ENCODE measurements around the gene GPER1. TPM values are rescaled to one million over a fixed set of nuclear protein-coding genes. Genes with fewer than 3 reads are reported as not detected.
A peak's percentile ranks its signal among the peaks of the same experiment; 100 is the strongest.

The GPER1 gene
- total RNA-seq, 1 donor from 2014 or later = 2.5 TPM

DNA sequence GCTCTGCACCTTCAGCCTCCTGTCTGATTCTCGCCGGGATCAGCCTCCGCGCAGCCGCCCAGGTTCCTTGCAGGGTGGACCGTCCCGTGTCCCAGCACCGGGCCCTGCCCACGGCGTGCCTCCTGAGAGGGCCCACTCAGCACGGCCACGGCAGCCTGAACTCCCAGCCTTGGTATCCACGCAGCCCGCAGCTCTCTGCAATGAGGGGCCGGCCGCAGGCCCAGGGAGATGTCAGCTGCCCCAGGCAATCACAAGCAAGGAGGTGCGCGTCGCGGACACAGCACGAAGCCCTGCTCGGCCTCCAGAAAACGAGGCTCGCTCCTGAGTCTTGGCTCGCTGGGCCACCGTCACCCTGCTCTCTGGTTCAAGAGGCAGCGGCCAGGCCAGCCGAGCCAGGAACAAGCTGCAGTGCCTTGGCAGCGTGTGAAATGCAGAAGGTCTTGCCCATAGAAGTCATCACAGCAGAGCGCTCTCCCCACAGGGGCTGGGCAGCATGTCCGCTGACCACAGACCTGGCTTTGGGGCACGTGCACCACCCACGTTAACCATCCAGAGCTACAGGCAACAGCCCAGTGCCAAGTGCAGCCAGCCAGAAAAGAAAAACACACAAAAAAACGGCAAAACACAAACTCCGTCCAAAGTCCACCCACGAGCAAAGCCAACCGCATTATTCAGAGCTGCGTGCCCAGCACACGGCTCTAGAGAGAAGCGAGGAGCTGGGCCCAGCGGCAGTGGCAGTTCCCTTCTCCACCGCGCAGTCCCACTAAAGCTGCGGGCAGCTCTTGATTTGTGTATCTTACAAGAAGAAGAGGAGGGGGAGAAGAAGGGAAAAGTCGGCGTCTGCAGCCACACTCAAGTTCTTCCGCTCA is 13.9 kb downstream of the GPER1 start:
- DNase-seq (ENCODE audit: extremely low spot score, unreplicated experiment) = no peak

DNA sequence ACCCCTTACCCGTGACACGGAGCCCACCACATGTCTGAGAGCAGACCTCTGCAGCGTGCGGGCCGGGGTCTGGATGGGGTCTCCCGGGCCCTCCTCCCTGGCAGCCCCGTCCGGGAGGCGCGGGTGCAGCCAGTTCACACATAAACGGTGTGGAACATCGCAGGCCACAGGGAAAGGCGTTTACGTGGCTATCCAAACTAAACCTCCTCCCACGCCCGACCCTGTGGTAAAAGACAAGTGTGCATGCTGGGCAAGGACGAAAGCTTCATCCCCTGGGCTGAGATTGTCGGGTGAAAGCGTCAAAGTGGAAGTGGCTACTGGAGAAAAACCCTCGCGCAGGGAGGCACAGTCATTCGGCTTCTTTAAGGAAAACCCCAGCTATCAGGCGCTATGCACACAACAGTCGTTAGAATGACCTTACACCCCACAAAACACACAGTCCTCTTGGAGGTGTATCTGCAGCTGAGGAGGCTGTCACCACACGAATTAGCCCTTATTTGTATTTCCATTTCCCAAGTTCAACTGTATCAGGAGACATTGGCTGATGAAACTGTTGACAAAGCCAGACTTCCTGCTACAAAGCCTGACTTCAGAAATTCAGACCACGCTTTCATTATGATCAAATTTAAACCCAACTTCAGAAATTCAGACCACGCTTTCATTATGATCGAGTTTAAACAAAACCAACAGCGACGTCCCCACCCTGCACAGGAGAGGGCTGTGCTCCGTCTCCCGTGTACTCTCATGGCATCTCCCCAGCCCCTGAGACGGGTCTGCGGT is 15.3 kb downstream of the GPER1 start:
- Mint-ChIP-seq H3K27ac (ENCODE audit: unreplicated experiment) (no peak overlapping the region), H3K36me3 (ENCODE audit: unreplicated experiment) (peaks cover 4% of the 10 kb centered on the region), H3K4me3 (ENCODE audit: unreplicated experiment) (no peak overlapping the region), H3K27me3 (ENCODE audit: unreplicated experiment) (no peaks in the 10 kb centered on the region), H3K4me1 (ENCODE audit: unreplicated experiment) (peaks cover 39% of the 10 kb centered on the region), H3K9me3 (ENCODE audit: unreplicated experiment) (no peaks in the 10 kb centered on the region)
- DNase-seq (ENCODE audit: extremely low spot score, unreplicated experiment) = no peak
- TF ChIP-seq, protein P1, sequence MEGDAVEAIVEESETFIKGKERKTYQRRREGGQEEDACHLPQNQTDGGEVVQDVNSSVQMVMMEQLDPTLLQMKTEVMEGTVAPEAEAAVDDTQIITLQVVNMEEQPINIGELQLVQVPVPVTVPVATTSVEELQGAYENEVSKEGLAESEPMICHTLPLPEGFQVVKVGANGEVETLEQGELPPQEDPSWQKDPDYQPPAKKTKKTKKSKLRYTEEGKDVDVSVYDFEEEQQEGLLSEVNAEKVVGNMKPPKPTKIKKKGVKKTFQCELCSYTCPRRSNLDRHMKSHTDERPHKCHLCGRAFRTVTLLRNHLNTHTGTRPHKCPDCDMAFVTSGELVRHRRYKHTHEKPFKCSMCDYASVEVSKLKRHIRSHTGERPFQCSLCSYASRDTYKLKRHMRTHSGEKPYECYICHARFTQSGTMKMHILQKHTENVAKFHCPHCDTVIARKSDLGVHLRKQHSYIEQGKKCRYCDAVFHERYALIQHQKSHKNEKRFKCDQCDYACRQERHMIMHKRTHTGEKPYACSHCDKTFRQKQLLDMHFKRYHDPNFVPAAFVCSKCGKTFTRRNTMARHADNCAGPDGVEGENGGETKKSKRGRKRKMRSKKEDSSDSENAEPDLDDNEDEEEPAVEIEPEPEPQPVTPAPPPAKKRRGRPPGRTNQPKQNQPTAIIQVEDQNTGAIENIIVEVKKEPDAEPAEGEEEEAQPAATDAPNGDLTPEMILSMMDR (IDR thresholded peaks at IDR 0.05) = no peak

More for the DNA sequence above, 13.9 kb downstream of the GPER1 start:
- no peaks in the 10 kb centered on the region for H3K27me3 Mint-ChIP-seq (ENCODE audit: unreplicated experiment)
- H3K4me1 Mint-ChIP-seq (ENCODE audit: unreplicated experiment) = peaks cover 39% of the 10 kb centered on the region
- peaks cover 12% of the 10 kb centered on the region for H3K36me3 Mint-ChIP-seq (ENCODE audit: unreplicated experiment)
- no peaks in the 10 kb centered on the region for H3K9me3 Mint-ChIP-seq (ENCODE audit: unreplicated experiment)
- H3K4me3 Mint-ChIP-seq (ENCODE audit: unreplicated experiment) = no peak overlapping the region
- TF ChIP-seq, protein P1 (IDR thresholded peaks at IDR 0.05) = no peak
- H3K27ac Mint-ChIP-seq (ENCODE audit: unreplicated experiment) = no peak overlapping the region

DNA sequence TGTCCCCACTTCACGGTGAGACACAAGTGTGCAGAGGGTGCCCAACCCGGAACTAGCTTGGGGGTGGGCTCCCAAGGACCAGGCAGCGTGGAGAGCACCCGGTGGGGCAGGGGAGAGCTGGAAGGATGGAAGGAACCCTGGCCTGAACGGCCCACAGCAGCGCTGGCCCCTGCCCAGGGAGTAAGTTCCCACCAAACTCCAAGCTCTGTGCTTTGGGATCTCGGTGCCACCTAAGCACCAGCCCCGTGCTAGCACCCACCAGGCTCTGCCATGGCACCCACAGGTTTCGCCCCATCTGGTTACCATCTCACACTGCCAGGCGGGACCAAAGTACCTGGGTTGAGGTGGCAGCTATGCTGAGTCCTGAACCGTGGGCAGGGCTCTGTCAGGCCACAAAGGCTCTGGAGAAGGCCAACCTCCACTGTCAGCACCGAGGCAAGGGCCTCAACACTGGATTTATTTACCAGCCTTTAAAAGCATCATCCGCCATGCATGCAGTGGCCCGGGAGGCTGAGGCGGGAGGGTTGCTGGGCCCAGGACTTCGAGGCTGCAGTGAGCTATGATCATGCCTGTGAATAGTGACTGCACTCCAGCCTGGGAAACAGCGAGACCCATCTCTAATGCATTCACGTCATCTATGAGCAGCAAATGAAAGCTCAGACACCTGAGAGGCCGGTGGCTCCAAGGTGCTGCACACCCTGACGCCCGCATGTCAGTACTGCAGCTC is 16.0 kb downstream of the GPER1 start:
- no peak for DNase-seq (ENCODE audit: extremely low spot score, unreplicated experiment)
- Mint-ChIP-seq H3K27ac (ENCODE audit: unreplicated experiment) (peak overlapping the region; percentile 56), H3K4me3 (ENCODE audit: unreplicated experiment) (no peak overlapping the region), H3K27me3 (ENCODE audit: unreplicated experiment) (no peaks in the 10 kb centered on the region), H3K4me1 (ENCODE audit: unreplicated experiment) (peaks cover 39% of the 10 kb centered on the region), H3K9me3 (ENCODE audit: unreplicated experiment) (no peaks in the 10 kb centered on the region), H3K36me3 (ENCODE audit: unreplicated experiment) (peaks cover 4% of the 10 kb centered on the region)
- TF ChIP-seq, protein P1 (IDR thresholded peaks at IDR 0.05) = no peak

DNA sequence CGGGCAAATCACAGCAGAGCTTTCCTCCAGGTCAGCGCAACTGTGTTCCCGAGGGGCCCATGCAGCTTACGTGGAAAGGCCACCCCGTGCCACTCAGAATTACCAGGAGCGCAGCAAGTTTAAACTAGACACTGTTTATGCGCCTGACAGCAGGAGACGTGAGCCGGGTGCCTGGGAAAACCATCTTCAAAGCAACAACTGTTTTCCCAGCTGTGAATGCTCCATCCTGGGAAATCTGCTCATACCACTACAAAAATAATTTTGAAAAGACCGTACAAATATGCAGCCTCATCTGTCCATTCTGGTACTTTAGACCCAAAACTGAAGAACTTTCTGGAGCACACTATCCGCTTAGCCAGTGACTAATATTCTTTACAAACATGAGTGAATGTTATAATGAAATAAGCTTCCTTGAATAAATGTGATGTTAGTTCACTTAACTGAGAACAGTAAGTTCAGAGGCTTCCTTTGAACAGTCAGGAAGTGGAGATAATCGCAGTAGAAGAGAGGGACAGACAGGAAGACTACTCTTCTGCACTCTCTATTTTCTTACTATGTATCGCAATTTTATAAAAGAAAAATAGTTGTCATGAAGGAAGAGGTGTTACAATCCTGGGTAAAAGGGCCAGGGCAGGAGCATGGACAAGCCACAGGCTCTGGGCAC is 16.7 kb downstream of the GPER1 start:
- Mint-ChIP-seq H3K27me3 (ENCODE audit: unreplicated experiment) (no peaks in the 10 kb centered on the region), H3K36me3 (ENCODE audit: unreplicated experiment) (peaks cover 2% of the 10 kb centered on the region), H3K9me3 (ENCODE audit: unreplicated experiment) (no peaks in the 10 kb centered on the region), H3K27ac (ENCODE audit: unreplicated experiment) (peak overlapping the region; percentile 56), H3K4me3 (ENCODE audit: unreplicated experiment) (no peak overlapping the region), H3K4me1 (ENCODE audit: unreplicated experiment) (peaks cover 39% of the 10 kb centered on the region)
- TF ChIP-seq, protein P1 (IDR thresholded peaks at IDR 0.05) = no peak
- no peak for DNase-seq (ENCODE audit: extremely low spot score, unreplicated experiment)

All from osteocyte (in vitro differentiated cells).